Right forelimb (tissue), 1 donor: ENCODE measurements around the gene RNF38.

ENCODE experiments used
- DNase-seq: peaks from one replicate; pipeline ENCODE4 v3.0.0-alpha.2; 2018

Gene RNF38

DNA sequence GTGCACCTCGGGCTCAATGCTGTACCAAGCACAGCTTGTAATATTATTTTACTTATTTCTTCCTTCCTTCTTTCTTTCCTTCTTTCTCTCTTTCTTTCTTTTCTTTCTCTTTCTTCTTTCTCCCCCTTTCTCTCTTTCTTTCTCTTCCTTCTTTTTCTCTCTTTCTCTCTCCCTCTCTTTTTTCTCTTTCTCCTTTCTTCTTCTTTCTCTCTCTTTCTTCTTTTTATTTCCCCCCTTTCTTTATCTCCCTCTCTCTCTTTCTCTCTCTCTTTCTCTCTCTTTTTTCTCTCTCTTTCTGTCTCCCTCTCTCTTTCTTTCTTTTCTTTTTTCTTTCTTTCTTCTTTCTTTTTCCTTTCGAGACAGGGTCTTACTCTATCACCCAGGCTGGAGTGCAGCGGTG, 109.1 kb downstream of the RNF38 start:
- DNase-seq, result no peak

DNA sequence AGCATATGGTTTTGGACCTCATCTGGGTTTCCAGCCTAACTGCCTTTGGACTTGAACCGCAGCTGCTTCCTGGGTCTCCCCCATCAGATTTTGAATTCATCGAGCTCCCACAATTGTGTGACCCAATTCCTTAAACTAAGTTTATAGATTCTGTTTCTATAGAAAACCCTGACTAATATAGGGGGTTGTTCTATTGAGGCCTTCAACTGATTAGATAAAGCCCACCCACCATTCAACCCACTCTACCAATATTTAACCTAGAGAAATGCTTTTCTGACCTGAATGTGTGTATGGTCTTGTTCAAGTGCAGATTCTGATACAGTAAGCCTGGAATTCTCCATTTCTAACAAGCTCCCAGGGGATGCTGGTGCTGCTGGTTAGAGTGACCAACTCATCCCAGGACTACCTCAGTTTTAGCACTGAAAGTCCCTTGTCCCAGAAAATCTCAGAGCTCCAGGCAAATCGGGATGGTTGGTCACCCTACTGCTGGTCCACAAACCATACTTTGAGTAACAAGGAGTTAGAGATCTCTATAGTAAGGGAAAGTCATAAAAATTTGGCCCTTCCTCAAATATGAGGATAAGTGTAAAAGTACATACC, 110.1 kb downstream of the RNF38 start:
- DNase-seq, result no peak

GRCh38 chr9:36288070-36288469, 112.0 kb downstream of the RNF38 start:
- no peak for DNase-seq
